ENCODE results near the gene BBS9. TPM values are rescaled to one million over a fixed set of nuclear protein-coding genes. Genes with fewer than 3 reads are reported as not detected.

BBS9 gene
- total RNA-seq, 4 donors from 2014 or later, result 8.6 to 22.5 (median 15.8) TPM

DNA sequence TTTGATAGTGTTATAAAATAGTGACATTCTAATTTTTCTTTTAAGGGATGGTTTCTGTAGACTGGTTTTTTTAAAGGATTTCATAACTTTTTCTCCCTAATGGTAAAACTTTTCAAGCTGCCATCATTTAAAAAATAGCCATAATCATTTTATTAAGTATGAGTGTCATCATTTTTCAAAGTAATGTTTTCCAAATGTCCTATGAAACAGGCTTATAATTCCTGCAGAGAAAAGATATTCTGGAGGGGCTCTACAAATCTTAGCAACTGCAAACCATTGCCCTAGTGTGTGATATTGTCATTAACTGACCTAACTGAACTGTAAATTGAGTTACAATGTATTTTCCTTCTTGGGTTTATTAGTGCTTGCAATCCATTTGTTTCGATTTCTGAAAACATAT is 226.0 kb downstream of the BBS9 start:
- H3K27ac ChIP-seq, result no peak overlapping the region
- no peaks in the 10 kb centered on the region for H3K9me3 ChIP-seq
- no peaks in the 10 kb centered on the region for H3K4me1 ChIP-seq
- no peaks in the 10 kb centered on the region for H3K27me3 ChIP-seq
- 84 to 100% methylated on average over 1 of the region's 1 CpG for WGBS, 2 donors (ENCODE audit: low coverage in 1 of 2)
- H3K36me3 ChIP-seq, result no peaks in the 10 kb centered on the region
- no peak for DNase-seq
- in situ Hi-C loops (cut with MboI; ENCODE audit: low pct_ligation_motif_present in 1 of 4, low pct_unique_long_range_greater_than_20kb in 1 of 4, low sequenced_read_pairs in 3 of 4) (no loop called here), intact Hi-C loops (cut with DNase I; ENCODE audit: low total_unique reads) (no loop called here)
- no peak overlapping the region for H3K4me3 ChIP-seq
- TF ChIP-seq EP300 (IDR thresholded peaks at IDR 0.05; ENCODE audit: low read depth), result no peak
- TF ChIP-seq, protein P1, sequence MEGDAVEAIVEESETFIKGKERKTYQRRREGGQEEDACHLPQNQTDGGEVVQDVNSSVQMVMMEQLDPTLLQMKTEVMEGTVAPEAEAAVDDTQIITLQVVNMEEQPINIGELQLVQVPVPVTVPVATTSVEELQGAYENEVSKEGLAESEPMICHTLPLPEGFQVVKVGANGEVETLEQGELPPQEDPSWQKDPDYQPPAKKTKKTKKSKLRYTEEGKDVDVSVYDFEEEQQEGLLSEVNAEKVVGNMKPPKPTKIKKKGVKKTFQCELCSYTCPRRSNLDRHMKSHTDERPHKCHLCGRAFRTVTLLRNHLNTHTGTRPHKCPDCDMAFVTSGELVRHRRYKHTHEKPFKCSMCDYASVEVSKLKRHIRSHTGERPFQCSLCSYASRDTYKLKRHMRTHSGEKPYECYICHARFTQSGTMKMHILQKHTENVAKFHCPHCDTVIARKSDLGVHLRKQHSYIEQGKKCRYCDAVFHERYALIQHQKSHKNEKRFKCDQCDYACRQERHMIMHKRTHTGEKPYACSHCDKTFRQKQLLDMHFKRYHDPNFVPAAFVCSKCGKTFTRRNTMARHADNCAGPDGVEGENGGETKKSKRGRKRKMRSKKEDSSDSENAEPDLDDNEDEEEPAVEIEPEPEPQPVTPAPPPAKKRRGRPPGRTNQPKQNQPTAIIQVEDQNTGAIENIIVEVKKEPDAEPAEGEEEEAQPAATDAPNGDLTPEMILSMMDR (IDR thresholded peaks at IDR 0.05), result no peak
- TF ChIP-seq POLR2A (IDR thresholded peaks at IDR 0.05), result no peak
- TF ChIP-seq POLR2AphosphoS5 (IDR thresholded peaks at IDR 0.05), result no peak

DNA sequence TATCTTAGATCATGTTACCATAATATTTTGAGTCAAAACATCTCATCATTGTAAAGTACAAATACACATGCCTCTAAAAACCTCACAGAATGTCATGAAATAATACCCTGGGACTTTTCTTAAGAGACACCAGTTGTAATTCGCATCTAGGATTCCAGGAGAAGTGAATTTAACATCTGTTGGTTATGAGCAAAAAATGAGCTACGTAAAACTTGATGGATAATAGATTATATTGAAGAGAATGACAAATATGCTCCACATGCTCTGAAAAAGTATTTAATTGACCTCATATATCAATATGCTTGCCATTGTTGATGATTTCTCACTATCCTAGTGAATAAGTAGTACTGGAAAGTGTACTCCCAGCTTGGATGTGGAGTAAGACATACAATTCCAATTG is 227.0 kb downstream of the BBS9 start:
- TF ChIP-seq EP300 (IDR thresholded peaks at IDR 0.05; ENCODE audit: low read depth) (no peak), POLR2A (IDR thresholded peaks at IDR 0.05) (no peak), POLR2AphosphoS5 (IDR thresholded peaks at IDR 0.05) (no peak)
- TF ChIP-seq, protein P1 (IDR thresholded peaks at IDR 0.05), result no peak
- no peak for DNase-seq
- no peaks in the 10 kb centered on the region for H3K4me1 ChIP-seq
- intact Hi-C loops (cut with DNase I; ENCODE audit: low total_unique reads), result no loop called here
- no peaks in the 10 kb centered on the region for H3K27me3 ChIP-seq
- no peak overlapping the region for H3K4me3 ChIP-seq
- no peak overlapping the region for H3K27ac ChIP-seq
- in situ Hi-C loops (cut with MboI; ENCODE audit: low pct_ligation_motif_present in 1 of 4, low pct_unique_long_range_greater_than_20kb in 1 of 4, low sequenced_read_pairs in 3 of 4), result no loop called here
- 88 to 94% methylated on average over 2 of the region's 2 CpGs for WGBS, 2 donors (ENCODE audit: low coverage in 1 of 2)
- no peaks in the 10 kb centered on the region for H3K36me3 ChIP-seq
- no peaks in the 10 kb centered on the region for H3K9me3 ChIP-seq

DNA sequence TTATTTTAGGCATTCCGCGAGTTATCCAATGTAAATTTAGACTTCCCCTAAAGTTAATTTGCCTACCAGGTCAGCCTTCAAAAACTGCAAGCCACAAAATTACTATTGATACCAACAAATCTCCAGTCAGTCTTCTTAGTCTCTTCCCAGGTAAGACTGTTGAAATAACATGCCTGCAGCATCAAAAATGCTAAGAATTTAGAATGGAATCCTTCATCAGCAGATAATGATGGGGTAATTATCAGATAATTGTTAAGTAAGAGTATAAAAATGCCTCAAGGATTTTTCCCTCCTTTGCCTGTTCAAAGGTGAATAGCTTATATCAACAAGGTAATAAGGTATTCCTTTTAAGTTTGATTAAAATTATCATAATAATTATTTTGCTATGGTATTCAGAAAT is 228.5 kb downstream of the BBS9 start:
- TF ChIP-seq POLR2A (IDR thresholded peaks at IDR 0.05) (no peak), EP300 (IDR thresholded peaks at IDR 0.05; ENCODE audit: low read depth) (no peak), POLR2AphosphoS5 (IDR thresholded peaks at IDR 0.05) (no peak)
- TF ChIP-seq, protein P1 (IDR thresholded peaks at IDR 0.05), result no peak
- no peaks in the 10 kb centered on the region for H3K9me3 ChIP-seq
- intact Hi-C loops (cut with DNase I; ENCODE audit: low total_unique reads), result no loop called here
- H3K36me3 ChIP-seq, result no peaks in the 10 kb centered on the region
- no peaks in the 10 kb centered on the region for H3K4me1 ChIP-seq
- H3K27ac ChIP-seq, result no peak overlapping the region
- 89 to 92% methylated on average over 2 of the region's 2 CpGs for WGBS, 2 donors (ENCODE audit: low coverage in 1 of 2)
- DNase-seq, result no peak
- H3K4me3 ChIP-seq, result no peak overlapping the region
- in situ Hi-C loops (cut with MboI; ENCODE audit: low pct_ligation_motif_present in 1 of 4, low pct_unique_long_range_greater_than_20kb in 1 of 4, low sequenced_read_pairs in 3 of 4), result no loop called here
- H3K27me3 ChIP-seq, result no peaks in the 10 kb centered on the region

GRCh38 chr7:33369888-33370287 is 240.5 kb downstream of the BBS9 start:
- WGBS, 2 donors (ENCODE audit: low coverage in 1 of 2), result 93 to 96% methylated on average over 3 of the region's 3 CpGs
- H3K4me1 ChIP-seq, result no peaks in the 10 kb centered on the region
- peaks cover 0 to 2% of the 10 kb centered on the region in 2 donors for H3K9me3 ChIP-seq
- intact Hi-C loops (cut with DNase I; ENCODE audit: low total_unique reads), result no loop called here
- H3K27me3 ChIP-seq, result no peaks in the 10 kb centered on the region
- TF ChIP-seq POLR2A (IDR thresholded peaks at IDR 0.05) (no peak), EP300 (IDR thresholded peaks at IDR 0.05; ENCODE audit: low read depth) (no peak), POLR2AphosphoS5 (IDR thresholded peaks at IDR 0.05) (no peak)
- TF ChIP-seq, protein P1 (IDR thresholded peaks at IDR 0.05), result no peak
- no peaks in the 10 kb centered on the region for H3K36me3 ChIP-seq
- in situ Hi-C loops (cut with MboI; ENCODE audit: low pct_ligation_motif_present in 1 of 4, low pct_unique_long_range_greater_than_20kb in 1 of 4, low sequenced_read_pairs in 3 of 4), result no loop called here
- no peak overlapping the region for H3K4me3 ChIP-seq
- DNase-seq, result no peak
- H3K27ac ChIP-seq, result no peak overlapping the region
